Keratinocyte (primary cell): ENCODE data around the gene DNAH3. TPM values are rescaled to one million over a fixed set of nuclear protein-coding genes. Genes with fewer than 3 reads are reported as not detected.
A peak's percentile ranks its signal among the peaks of the same experiment; 100 is the strongest.

Experiments
- DNase-seq: peaks from one replicate; pipeline ENCODE4 v3.0.0-alpha.2; 2011; ENCODE audit warnings: low read depth, missing footprints, low spot score
- FAIRE-seq: peaks from 2 replicates; lab custom pipeline; 2011; peaks lifted over from hg19 to GRCh38; lab: Jason Lieb, UNC
- H2AFZ ChIP-seq: 2 replicates; pipeline ENCODE4 v1.6.0; 2012; ENCODE audit warnings: low read length, control low read depth, inconsistent platforms; ENCODE audit not compliant: control insufficient read depth
- H3K27ac ChIP-seq: 2 replicates; pipeline ENCODE4 v1.5.1; 2011; ENCODE audit warnings: low read length; ENCODE audit not compliant: control insufficient read depth, insufficient read depth
- H3K27me3 ChIP-seq: 3 replicates; pipeline ENCODE4 v1.6.0; 2011; ENCODE audit warnings: low read length; ENCODE audit not compliant: control insufficient read depth, insufficient read depth; ENCODE audit errors: extremely low read depth
- H3K36me3 ChIP-seq, 2 experiments: 2 replicates in 1 of 2; 3 replicates in 1 of 2; pipeline ENCODE4 v1.5.1; 2011; ENCODE audit warnings: low read length in 2 of 2, mild to moderate bottlenecking in 1 of 2; ENCODE audit not compliant: control insufficient read depth in 2 of 2, insufficient read depth in 2 of 2; ENCODE audit errors: extremely low read depth in 1 of 2
- H3K4me1 ChIP-seq: 3 replicates; pipeline ENCODE4 v1.5.1; 2011; ENCODE audit warnings: low read length; ENCODE audit not compliant: control insufficient read depth, insufficient read depth; ENCODE audit errors: extremely low read depth
- H3K4me2 ChIP-seq: 3 replicates; pipeline ENCODE4 v1.6.0; 2011; ENCODE audit warnings: low read depth, low read length; ENCODE audit not compliant: control insufficient read depth, insufficient read depth; ENCODE audit errors: extremely low read depth
- H3K4me3 ChIP-seq, 3 experiments: fragments of 200-600 bp in 1 of 3; sonication (generic) in 1 of 3; 2 replicates in 2 of 3; 3 replicates in 1 of 3; pipeline ENCODE4 v1.5.1; 2011 to 2016; ENCODE audit warnings: low read length in 3 of 3, mild to moderate bottlenecking in 3 of 3, control low read depth in 2 of 3, inconsistent platforms in 1 of 3, low read depth in 1 of 3, mixed read lengths in 1 of 3, mixed run types in 1 of 3, moderate library complexity in 1 of 3; ENCODE audit not compliant: control insufficient read depth in 2 of 3, insufficient read depth in 2 of 3; ENCODE audit errors: extremely low read depth in 1 of 3
- H3K79me2 ChIP-seq: 2 replicates; pipeline ENCODE4 v1.6.0; 2012; ENCODE audit warnings: low read length; ENCODE audit not compliant: control insufficient read depth, insufficient read depth
- H3K9ac ChIP-seq: 3 replicates; pipeline ENCODE4 v1.6.0; 2011; ENCODE audit warnings: low read length; ENCODE audit not compliant: control insufficient read depth, insufficient read depth; ENCODE audit errors: extremely low read depth
- H3K9me1 ChIP-seq: 3 replicates; pipeline ENCODE4 v1.6.0; 2011; ENCODE audit warnings: low read length; ENCODE audit not compliant: control insufficient read depth, insufficient read depth; ENCODE audit errors: extremely low read depth
- H3K9me3 ChIP-seq: 2 replicates; pipeline ENCODE4 v1.5.1; 2012; ENCODE audit warnings: low read depth, low read length; ENCODE audit not compliant: control insufficient read depth
- H4K20me1 ChIP-seq: 3 replicates; pipeline ENCODE4 v1.6.0; 2011; ENCODE audit warnings: low read length; ENCODE audit not compliant: control insufficient read depth, insufficient read depth; ENCODE audit errors: extremely low read depth
- CTCF ChIP-seq, 3 experiments: IDR thresholded peaks in 1 of 3; conservative IDR thresholded peaks in 1 of 3; optimal IDR thresholded peaks in 1 of 3; 2 replicates in 2 of 3; 3 replicates in 1 of 3; pipeline versions ENCODE3 to v1.5.1; 2011; ENCODE audit warnings: low read length in 3 of 3, mild to moderate bottlenecking in 3 of 3, moderate library complexity in 2 of 3, control low read depth in 1 of 3, inconsistent platforms in 1 of 3; ENCODE audit not compliant: insufficient read depth in 2 of 3; ENCODE audit errors: extremely low read depth in 1 of 3
- EZH2 ChIP-seq: IDR thresholded peaks from one replicate; pipeline ENCODE4 v1.6.1; 2012; ENCODE audit warnings: inconsistent platforms, mild to moderate bottlenecking, low read length, moderate library complexity
- dilution Hi-C: fragments of 300-500 bp; cut with MboI; formaldehyde crosslinking; loops from one replicate; pipeline ENCODE4 v1.7.0; 2020; ENCODE audit warnings: low sequenced_read_pairs; ENCODE audit not compliant: extremely low pct_ligation_motif_present
- polyA plus RNA-seq, 5 experiments: library from polyadenylated mRNA; depleted of rRNA in 3 of 5; stranded (reverse) in 3 of 5; stranded (forward) in 1 of 5; unstranded in 1 of 5; fragments of >200 nt; gene quantifications; 1 replicate in 1 of 5; 2 replicates in 3 of 5; 3 replicates in 1 of 5; pipeline versions ENCODE4 v1.2.1 to v1.2.3, GENCODE V29; 2011 to 2012; ENCODE audit warnings: missing spikeins in 2 of 5, low read depth in 1 of 5, low replicate concordance in 1 of 5

The DNAH3 gene
- polyA plus RNA-seq, 1 donor (not counting 4 experiments of a cell fraction or from before 2014, with no cell fraction given), result 1.2 TPM

- H3K9me1 ChIP-seq, result no peaks in the 10 kb centered on the region
- no peak overlapping the region for H3K4me3 ChIP-seq
- H3K79me2 ChIP-seq, result no peaks in the 10 kb centered on the region
- peaks cover 13% of the 10 kb centered on the region for H3K4me1 ChIP-seq
- H3K27me3 ChIP-seq, result no peaks in the 10 kb centered on the region
- no peak overlapping the region for H2AFZ ChIP-seq
- DNase-seq (no peak), FAIRE-seq (peak; percentile 23)
- H3K4me2 ChIP-seq, result no peak overlapping the region
- no peaks in the 10 kb centered on the region for H3K36me3 ChIP-seq
- TF ChIP-seq EZH2, result no peak
- TF ChIP-seq CTCF (optimal IDR thresholded peaks at IDR 0.05 in 1 of 3, IDR thresholded peaks at IDR 0.05 in 1 of 3, conservative IDR thresholded peaks at IDR 0.05 in 1 of 3; ENCODE audit: extremely low read depth in 1 of 3, insufficient read depth in 2 of 3, low read length in 3 of 3), result no peak
- dilution Hi-C loops, result no loop called here
- no peak overlapping the region for H3K9ac ChIP-seq
- H3K9me3 ChIP-seq, result no peaks in the 10 kb centered on the region
- no peak overlapping the region for H3K27ac ChIP-seq
- H4K20me1 ChIP-seq, result no peaks in the 10 kb centered on the region
These were observed 62.5 kb downstream of the DNAH3 start for GRCh38 chr16:21088143-21088542.

GRCh38 chr16:21084631-21085225 lies 65.9 kb downstream of the DNAH3 start:
- dilution Hi-C loops, result no loop called here
- no peak for TF ChIP-seq CTCF (optimal IDR thresholded peaks at IDR 0.05 in 1 of 3, IDR thresholded peaks at IDR 0.05 in 1 of 3, conservative IDR thresholded peaks at IDR 0.05 in 1 of 3; ENCODE audit: extremely low read depth in 1 of 3, insufficient read depth in 2 of 3, low read length in 3 of 3)
- TF ChIP-seq EZH2, result no peak
- no peak for FAIRE-seq

More at GRCh38 chr16:21084631-21085225, 65.9 kb downstream of the DNAH3 start:
- DNase-seq, result no peak
- no peaks in the 10 kb centered on the region for H3K79me2 ChIP-seq
- H3K36me3 ChIP-seq, result no peaks in the 10 kb centered on the region
- H2AFZ ChIP-seq, result no peak overlapping the region
- H3K4me1 ChIP-seq, result peaks cover 13% of the 10 kb centered on the region
- no peaks in the 10 kb centered on the region for H4K20me1 ChIP-seq
- no peak overlapping the region for H3K4me2 ChIP-seq
- no peaks in the 10 kb centered on the region for H3K9me1 ChIP-seq
- no peaks in the 10 kb centered on the region for H3K27me3 ChIP-seq
- H3K9me3 ChIP-seq, result no peaks in the 10 kb centered on the region
- H3K9ac ChIP-seq, result no peak overlapping the region
- H3K4me3 ChIP-seq, result no peak overlapping the region
- H3K27ac ChIP-seq, result no peak overlapping the region
